SH-SY5Y (cell line): ENCODE data around the gene RPL3.

ENCODE experiments used
- GATA2 ChIP-seq: IDR thresholded peaks from 2 replicates; pipeline ENCODE4 v1.6.1; 2011; ENCODE audit warnings: mild to moderate bottlenecking, low read depth, low read length
- GATA3 ChIP-seq: IDR thresholded peaks from 2 replicates; pipeline ENCODE4 v1.6.1; 2011; ENCODE audit warnings: low read depth, mild to moderate bottlenecking, low read length, moderate library complexity

- no peak for TF ChIP-seq GATA3
- no peak for TF ChIP-seq GATA2
Measured at GRCh38 chr22:39325392-39325932, 6.0 kb upstream of the RPL3 start.
